Stomach (tissue), 9 donors: ENCODE data around the gene EVI2B. TPM values are rescaled to one million over a fixed set of nuclear protein-coding genes. Genes with fewer than 3 reads are reported as not detected.

Experiments used
- DNase-seq, 2 donors: peaks; one replicate each; pipeline versions ENCODE4 v3.0.0 to v3.0.0-alpha.2; 2013 to 2019
- H3K27ac ChIP-seq, 5 donors: fragments of 200-600 bp in 4 of 5; sonication (generic) in 4 of 5; one replicate each; pipeline ENCODE4 v1.5.1; 2013 to 2019; ENCODE audit warnings: mild to moderate bottlenecking in 1 of 5, moderate library complexity in 1 of 5
- H3K27me3 ChIP-seq, 3 donors: fragments of 200-600 bp; sonication (generic); one replicate each; pipeline ENCODE4 v1.5.1; 2017 to 2019; ENCODE audit warnings: mixed run types in 1 of 3
- H3K36me3 ChIP-seq, 4 donors: fragments of 200-600 bp; sonication (generic); 1 replicate in 3 of 4; 2 replicates in 1 of 4; pipeline ENCODE4 v1.5.1; 2016 to 2019
- H3K4me1 ChIP-seq, 4 donors: fragments of 200-600 bp; sonication (generic); one replicate each; pipeline ENCODE4 v1.5.1; 2016 to 2019
- H3K4me3 ChIP-seq, 4 donors: fragments of 200-600 bp; sonication (generic) in 3 of 4; one replicate each; pipeline ENCODE4 v1.5.1; 2016 to 2019; ENCODE audit warnings: mild to moderate bottlenecking in 1 of 4
- H3K9me3 ChIP-seq, 4 donors: fragments of 200-600 bp; sonication (generic); one replicate each; pipeline ENCODE4 v1.5.1; 2016 to 2019
- CTCF ChIP-seq, 7 experiments: fragments of 450-650 bp in 4 of 7; fragments of 200-600 bp in 3 of 7; sonication (generic) in 3 of 7; IDR thresholded peaks; one replicate each; pipeline ENCODE4 v1.5.1; 2016 to 2019; ENCODE audit warnings: antibody characterized with exemption in 7 of 7, control low read depth in 2 of 7, mild to moderate bottlenecking in 1 of 7
- EP300 ChIP-seq: sonication (generic); formaldehyde crosslinking; IDR thresholded peaks from one replicate; pipeline ENCODE4 v1.6.1; 2017; ENCODE audit warnings: antibody characterized with exemption
- POLR2A ChIP-seq, 4 donors: fragments of 450-650 bp; IDR thresholded peaks; one replicate each; pipeline ENCODE4 v1.6.1; 2016; ENCODE audit warnings: antibody characterized with exemption in 4 of 4, control low read depth in 2 of 4, mild to moderate bottlenecking in 1 of 4, moderate library complexity in 1 of 4
- POLR2AphosphoS5 ChIP-seq, 3 donors: sonication (generic); formaldehyde crosslinking; IDR thresholded peaks; one replicate each; pipeline ENCODE4 v1.6.1; 2016; ENCODE audit warnings: antibody characterized with exemption in 3 of 3
- WGBS, 5 donors: extraction: QIAGEN DNeasy Blood & Tissue Kit in 3 of 5; methylation state at CpG; one replicate each; pipeline versions ENCODE4 v1.1.5 to v1.1.7; 2013 to 2018; 5-methylcytosine and 5-hydroxymethylcytosine counted together
- intact Hi-C: fragments of 100-400 bp; cut with DNase I; formaldehyde crosslinking; loops from one replicate; pipeline ENCODE4 v1.15.1; 2023; ENCODE audit warnings: low total_unique reads
- polyA plus RNA-seq, 3 donors: library from polyadenylated mRNA; stranded (reverse); fragments of 200-250 nt; gene quantifications; one replicate each; pipeline ENCODE4 v1.2.3, GENCODE V29; 2013
- total RNA-seq, 5 donors: library from RNA; depleted of rRNA; stranded (reverse); fragments of >200 nt; gene quantifications; one replicate each; pipeline versions ENCODE4 v1.1.0 to v1.2.3, GENCODE V29; 2014 to 2016
- donor health status: healthy with polysubstance abuse.
- donor health status: Bipolar disorder and iron deficiency.
- donor health status: healthy.

EVI2B gene
- total and polyA plus RNA-seq, 8 donors: 1.5 to 21.3 (median 6.1) TPM

GRCh38 chr17:31328160-31328535 is 14.3 kb upstream of the EVI2B start:
- no peak overlapping the region for H3K4me3 ChIP-seq
- no peak overlapping the region for H3K27ac ChIP-seq
- TF ChIP-seq EP300 (no peak), POLR2A (IDR thresholded peaks at IDR 0.05) (no peak), CTCF (IDR thresholded peaks at IDR 0.05) (no peak), POLR2AphosphoS5 (IDR thresholded peaks at IDR 0.05) (no peak)
- H3K27me3 ChIP-seq: no peaks in the 10 kb centered on the region
- intact Hi-C loops: no loop called here
- no peak for DNase-seq
- H3K4me1 ChIP-seq: no peaks in the 10 kb centered on the region
- peaks cover 7 to 54% (median 40%) of the 10 kb centered on the region in 4 donors for H3K36me3 ChIP-seq
- no peaks in the 10 kb centered on the region for H3K9me3 ChIP-seq

- TF ChIP-seq EP300 (no peak), POLR2A (IDR thresholded peaks at IDR 0.05) (no peak), POLR2AphosphoS5 (IDR thresholded peaks at IDR 0.05) (no peak), CTCF (IDR thresholded peaks at IDR 0.05) (no peak)
- no peak overlapping the region for H3K4me3 ChIP-seq
- H3K9me3 ChIP-seq: no peaks in the 10 kb centered on the region
These were observed 13.8 kb upstream of the EVI2B start for GRCh38 chr17:31327534-31328159.

DNA sequence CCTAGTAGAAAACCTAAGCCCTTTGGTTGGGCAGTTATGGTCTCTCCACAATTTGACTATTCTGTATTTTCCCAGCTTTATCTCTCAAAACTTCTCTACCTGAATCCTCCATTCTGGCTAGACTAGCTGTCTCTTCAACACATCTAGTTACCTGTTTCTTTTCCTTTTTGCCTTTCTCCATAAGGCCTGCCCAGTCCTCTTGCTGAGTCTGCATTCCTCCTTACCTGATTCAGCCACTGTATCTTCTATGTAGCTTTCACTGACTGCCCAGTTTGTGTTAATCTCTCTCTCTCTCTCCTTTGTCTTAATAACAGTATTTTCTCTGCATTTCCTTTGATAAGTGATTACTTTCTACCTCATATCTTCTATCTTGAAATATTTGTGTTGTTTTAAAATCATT is 9.7 kb upstream of the EVI2B start:
- DNase-seq: no peak

More at GRCh38 chr17:31327534-31328159, 13.8 kb upstream of the EVI2B start:
- no peak overlapping the region for H3K27ac ChIP-seq
- intact Hi-C loops: no loop called here
- WGBS, 5 donors: 93 to 97% (median 96%) methylated on average over 12 of the region's 12 CpGs
- H3K4me1 ChIP-seq: no peaks in the 10 kb centered on the region
- DNase-seq: no peak
- no peaks in the 10 kb centered on the region for H3K27me3 ChIP-seq
- peaks cover 7 to 54% (median 40%) of the 10 kb centered on the region in 4 donors for H3K36me3 ChIP-seq

DNA sequence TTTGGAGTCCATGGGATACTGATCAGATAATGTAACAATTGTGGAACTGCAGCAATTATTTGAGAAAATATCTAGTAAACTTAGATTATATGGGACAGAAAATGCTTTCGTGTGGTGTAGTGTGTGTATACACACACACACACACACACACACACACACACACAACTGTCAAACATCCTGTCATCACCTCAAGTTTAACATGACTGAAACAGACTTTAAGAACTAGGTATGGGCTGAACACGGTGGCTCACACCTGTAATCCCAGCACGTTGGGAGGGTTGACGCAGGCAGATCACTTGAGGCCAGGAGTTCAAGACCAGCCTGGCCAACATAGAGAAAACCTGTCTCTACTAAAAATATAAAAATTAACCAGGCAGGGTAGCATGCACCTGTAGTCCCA is 8.1 kb upstream of the EVI2B start:
- Histone ChIP-seq H3K4me3 (no peak overlapping the region), H3K36me3 (peaks cover 7 to 15% (median 13%) of the 10 kb centered on the region in 4 donors), H3K27me3 (no peaks in the 10 kb centered on the region), H3K27ac (peak overlapping the region in 3 of 5 donors; percentile 50 to 86 (median 57)), H3K9me3 (no peaks in the 10 kb centered on the region), H3K4me1 (peaks cover 0 to 12% (median 0%) of the 10 kb centered on the region in 4 donors)
- 81 to 89% (median 83%) methylated on average over 4 of the region's 4 CpGs for WGBS, 5 donors
- no peak for DNase-seq
- intact Hi-C loops: no loop called here
- TF ChIP-seq EP300 (no peak), POLR2AphosphoS5 (IDR thresholded peaks at IDR 0.05) (no peak), POLR2A (IDR thresholded peaks at IDR 0.05) (no peak)

More for the DNA sequence above, 9.7 kb upstream of the EVI2B start:
- Histone ChIP-seq H3K27ac (no peak overlapping the region), H3K36me3 (peaks cover 7 to 30% (median 29%) of the 10 kb centered on the region in 4 donors), H3K9me3 (no peaks in the 10 kb centered on the region), H3K4me3 (no peak overlapping the region), H3K27me3 (no peaks in the 10 kb centered on the region), H3K4me1 (no peaks in the 10 kb centered on the region)
- intact Hi-C loops: no loop called here
- TF ChIP-seq CTCF (IDR thresholded peaks at IDR 0.05) (no peak), EP300 (no peak), POLR2A (IDR thresholded peaks at IDR 0.05) (no peak), POLR2AphosphoS5 (IDR thresholded peaks at IDR 0.05) (no peak)

DNA sequence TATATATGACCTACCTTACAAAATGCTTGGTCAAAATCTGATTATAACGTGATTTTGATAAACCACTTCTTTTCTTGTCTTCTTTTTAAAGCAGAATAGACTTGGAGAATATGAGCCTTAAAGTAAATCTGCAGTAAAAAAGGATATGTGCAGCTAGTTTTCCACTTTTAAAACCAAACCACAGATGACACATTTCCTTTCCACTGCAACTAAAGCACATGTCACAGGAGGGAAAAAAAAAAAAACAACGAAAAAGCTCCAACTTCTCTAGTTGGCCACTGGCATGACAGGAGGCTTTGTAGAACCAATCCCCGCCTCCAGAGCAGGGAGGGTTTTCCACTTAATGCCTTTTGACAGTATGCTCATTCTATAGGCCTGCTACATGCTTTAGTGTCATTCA is 7.6 kb upstream of the EVI2B start, which contains the start of gene EVI2A:
EVI2A (minus strand) TSS at position 142 of the 400 bp plus-strand sequence. CDS start 2,609 bp downstream, outside the sequence.
- Histone ChIP-seq H3K27me3 (no peaks in the 10 kb centered on the region), H3K36me3 (peaks cover 7 to 10% (median 8%) of the 10 kb centered on the region in 4 donors), H3K4me1 (peaks cover 0 to 17% (median 0%) of the 10 kb centered on the region in 4 donors), H3K4me3 (peak within 1 kb of the TSS; percentile 7 to 29 (median 14)), H3K9me3 (no peaks in the 10 kb centered on the region), H3K27ac (peak within 1 kb of the TSS in 4 of 5 donors; percentile 45 to 86 (median 54))
- DNase-seq: peak in 1 of 2 donors; percentile 80
- intact Hi-C loops: no loop called here
- no peak for TF ChIP-seq EP300
- peak in 1 of 3 donors; percentile 9 for TF ChIP-seq POLR2AphosphoS5 (IDR thresholded peaks at IDR 0.05)
- TF ChIP-seq POLR2A (IDR thresholded peaks at IDR 0.05): no peak
- TF ChIP-seq CTCF (IDR thresholded peaks at IDR 0.05): no peak
- 53 to 77% (median 68%) methylated on average over 3 of the region's 3 CpGs for WGBS, 5 donors
